Limb (tissue), 2 donors: ENCODE measurements around the gene LZTR1.
"Not testable (repeated sequence)": the region's sequence is repeated elsewhere in the genome, so short reads cannot be mapped to it uniquely, and the experiment has no call there.

Experiments used
- DNase-seq, 2 donors: peaks; one replicate each; pipeline ENCODE4 v3.0.0-alpha.2; 2016; ENCODE audit errors: extremely low spot score in 2 of 2

LZTR1 gene

DNA sequence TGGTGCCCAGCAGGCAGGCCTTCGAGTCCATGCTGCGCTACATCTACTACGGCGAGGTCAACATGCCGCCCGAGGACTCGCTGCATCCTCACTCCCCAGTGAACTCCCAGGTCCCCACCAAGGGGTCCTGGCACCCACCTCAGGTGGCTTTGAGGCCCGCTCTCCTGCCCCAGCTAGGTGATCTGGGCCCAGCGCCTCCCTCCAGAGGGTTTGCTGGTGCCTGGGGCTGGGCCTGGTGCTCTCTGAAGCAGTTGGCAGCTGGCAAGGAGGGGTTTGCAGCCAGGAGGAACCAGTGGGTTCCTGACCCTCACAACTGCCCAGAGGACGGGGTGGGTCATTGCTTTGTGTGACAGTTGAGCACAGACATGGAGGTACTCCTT is 13.9 kb downstream of the LZTR1 start:
- DNase-seq = no peak

DNA sequence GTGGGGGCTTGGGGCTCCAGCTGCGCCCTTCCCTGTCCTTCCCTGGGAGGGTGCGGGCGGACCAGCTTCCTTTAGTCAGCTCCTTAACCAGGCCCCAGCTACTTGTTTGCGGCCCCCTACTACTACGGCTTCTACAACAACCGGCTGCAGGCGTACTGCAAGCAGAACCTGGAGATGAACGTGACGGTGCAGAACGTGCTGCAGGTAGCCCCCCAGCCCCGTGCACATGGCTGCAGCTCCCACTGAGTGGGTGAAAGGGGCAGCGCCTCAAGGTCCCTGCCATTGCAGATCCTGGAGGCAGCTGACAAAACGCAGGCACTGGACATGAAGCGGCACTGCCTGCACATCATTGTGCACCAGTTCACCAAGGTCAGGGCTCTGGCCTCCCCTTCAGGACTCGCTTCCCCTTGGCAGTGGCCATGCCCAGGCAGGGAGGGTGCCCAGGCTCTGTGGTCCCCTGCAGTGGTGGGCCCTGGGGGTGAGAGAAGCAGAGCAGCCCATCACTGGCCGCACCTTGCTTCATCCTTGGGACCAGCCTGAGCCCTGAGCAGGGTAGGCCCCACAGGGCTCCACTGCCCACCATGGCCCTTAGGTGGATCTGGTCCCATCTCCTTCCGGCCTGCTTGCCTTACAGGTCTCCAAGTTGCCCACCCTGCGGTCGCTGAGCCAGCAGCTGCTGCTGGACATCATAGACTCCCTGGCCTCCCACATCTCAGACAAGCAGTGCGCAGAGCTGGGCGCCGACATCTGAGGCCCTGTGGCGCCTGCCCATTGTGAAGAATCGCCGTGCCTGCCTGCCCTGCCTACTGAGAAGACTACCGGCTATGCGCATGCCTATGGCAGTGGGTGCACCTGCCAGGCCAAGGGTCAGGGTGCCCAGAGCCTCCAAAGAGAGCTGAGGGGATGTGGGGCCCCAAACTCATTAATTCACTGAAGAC is 14.8 kb downstream of the LZTR1 start:
- DNase-seq = no peak

DNA sequence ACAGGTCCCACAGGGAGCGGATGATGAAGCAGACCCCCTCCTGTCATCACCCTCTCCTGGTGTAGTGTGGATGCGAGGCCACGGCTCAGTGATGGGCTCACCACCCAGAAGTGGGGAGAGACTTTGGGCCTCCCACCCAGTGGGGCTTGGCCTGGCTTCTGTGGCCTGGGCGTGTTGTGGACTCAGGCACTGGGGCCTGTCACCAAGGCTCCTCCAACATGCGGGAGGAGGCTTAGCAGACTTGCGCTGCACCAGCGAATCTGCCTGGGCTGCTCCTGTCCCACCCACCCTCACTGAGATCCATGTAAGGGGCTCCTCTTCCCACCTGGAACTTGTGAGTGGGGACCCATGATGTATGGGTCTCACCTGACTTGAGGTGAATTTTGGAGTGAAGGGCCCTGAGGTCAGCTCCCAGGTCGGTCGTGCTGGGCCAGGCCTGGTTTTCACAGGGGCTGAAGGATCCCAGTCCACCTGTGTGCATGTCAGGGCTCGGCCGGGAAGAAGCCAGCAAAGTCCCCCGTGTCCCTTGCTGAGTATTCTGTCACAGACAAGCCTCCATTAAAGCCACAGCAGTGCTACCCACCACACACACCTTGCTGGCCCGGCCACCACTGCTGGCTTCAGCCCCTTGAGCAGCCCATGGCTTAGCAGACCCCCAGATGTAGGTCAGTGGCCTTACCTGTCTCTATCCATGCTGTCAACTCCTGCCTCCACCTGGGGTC is 15.6 kb downstream of the LZTR1 start:
- no peak for DNase-seq

DNA sequence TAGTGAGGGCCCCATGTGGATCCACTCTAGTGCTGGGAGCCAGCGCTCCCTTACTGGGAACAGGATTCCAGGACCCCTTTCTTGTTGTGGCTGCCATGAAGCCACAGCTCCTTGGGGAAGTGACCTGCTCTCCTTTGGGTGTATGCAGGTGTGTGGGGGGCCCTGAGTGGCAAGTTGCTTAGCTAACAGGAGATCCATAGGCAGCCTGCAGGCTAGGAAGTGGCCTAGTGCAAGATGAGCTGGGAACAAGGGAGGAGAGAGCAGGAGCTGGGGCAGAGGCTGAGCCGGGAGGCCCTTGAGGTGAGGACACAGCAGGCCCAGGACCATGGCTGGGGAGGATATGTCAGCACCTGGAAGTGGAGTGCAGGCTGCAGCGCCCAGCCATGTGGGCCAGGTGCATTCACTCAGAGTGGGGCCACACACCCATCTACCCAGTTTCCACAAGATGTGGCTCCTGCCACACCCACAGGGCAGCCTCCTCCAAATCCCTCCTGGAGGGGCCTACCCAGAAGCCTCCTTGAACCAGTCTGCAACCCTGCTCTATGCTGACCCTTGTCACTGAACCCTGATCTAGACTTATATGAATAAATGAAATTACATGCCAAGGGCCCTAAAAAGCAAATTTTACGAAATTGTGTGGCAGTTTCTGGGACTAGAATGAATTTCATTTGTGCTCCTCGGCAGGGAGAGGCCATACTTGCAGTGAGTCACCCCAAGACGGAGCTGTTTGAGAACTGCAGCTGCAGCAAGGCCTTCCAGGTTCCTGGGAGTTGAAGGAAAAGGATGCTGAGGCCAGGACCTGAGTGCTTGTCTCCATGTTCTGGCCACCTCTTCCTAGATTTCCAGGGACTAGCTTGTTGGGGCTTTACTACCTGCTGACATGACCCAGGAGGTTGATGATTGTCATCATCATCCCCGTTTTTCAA is 16.6 kb downstream of the LZTR1 start:
- DNase-seq = no peak

DNA sequence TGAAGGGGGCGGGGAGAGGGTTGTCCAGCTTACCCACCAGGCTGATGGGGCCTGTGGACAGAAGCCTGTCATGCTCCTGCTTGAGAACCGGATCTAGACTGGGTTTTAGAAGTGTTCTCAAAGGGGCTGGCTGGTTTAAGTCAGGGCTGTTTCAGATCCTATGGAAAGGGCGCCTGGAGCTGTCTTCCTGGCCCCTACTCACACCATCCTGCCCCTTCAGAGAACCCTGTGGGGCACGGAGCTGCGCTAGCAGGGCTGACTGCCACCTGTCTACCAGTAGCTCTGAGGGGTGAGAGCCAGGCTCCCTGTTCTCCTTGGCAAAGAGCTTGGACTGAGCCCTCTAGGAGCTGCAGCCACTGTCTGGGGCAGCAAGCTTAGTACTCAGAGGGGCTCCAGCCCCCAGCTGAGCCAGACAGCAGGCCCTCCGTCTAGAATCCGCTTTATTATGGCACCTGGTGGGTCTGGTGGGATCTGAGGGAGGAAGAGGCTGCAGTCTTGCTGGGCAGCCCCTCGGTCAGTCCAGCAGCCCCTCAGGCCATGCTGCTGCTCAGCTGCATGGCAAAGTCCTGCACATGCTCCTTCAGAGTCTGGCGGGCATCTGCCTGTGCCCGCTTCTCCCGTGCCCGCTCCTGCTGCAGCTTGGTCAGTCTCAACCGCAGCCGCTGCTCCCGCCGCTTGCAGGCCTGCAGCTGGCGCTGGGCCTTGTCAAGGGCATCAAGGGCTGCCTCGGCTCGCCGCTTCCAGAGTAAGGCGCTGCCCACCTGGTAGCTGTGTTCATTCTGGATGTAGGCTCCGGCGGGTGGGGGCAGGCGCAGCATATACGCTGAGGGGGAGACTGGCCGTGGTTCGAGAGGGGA is 17.5 kb downstream of the LZTR1 start:
- no peak for DNase-seq

DNA sequence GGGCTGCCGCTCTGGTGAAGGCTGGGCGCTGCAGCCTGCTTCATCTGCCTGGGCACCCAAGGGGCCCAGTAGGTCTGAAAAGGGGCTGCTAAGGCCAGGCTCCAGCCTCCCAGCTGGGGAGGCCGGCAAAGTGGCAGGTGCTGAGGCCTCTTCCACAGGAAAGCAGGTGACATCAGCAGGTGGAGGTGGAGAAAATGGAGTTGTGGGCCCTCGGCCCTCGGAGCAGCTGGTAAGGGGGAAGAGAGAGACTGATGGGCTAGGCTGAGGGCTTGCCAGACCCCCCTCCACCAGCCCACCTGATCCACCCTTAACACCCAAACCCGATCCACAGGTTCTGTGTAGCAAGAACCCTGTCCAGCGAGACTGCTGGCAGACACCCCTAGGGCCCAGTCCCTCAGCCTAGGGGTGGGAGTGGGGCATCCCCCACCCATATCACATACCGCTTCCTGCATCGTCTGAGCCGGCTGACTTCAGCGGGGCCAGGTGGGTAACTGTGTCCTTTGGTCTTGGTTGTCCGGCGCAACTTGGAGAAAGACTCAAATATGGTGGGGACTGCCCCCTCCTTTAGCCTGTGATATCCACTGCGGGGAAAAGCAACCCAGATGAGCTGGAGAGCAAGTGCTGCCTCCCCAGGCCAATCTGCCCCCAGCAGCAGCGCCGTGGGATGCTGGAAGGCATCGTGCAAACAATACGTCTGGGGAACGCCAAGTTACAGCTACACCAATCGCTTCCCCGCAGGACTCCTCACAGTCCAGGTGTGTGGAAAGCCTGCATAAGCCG is 18.3 kb downstream of the LZTR1 start:
- no peak for DNase-seq

DNA sequence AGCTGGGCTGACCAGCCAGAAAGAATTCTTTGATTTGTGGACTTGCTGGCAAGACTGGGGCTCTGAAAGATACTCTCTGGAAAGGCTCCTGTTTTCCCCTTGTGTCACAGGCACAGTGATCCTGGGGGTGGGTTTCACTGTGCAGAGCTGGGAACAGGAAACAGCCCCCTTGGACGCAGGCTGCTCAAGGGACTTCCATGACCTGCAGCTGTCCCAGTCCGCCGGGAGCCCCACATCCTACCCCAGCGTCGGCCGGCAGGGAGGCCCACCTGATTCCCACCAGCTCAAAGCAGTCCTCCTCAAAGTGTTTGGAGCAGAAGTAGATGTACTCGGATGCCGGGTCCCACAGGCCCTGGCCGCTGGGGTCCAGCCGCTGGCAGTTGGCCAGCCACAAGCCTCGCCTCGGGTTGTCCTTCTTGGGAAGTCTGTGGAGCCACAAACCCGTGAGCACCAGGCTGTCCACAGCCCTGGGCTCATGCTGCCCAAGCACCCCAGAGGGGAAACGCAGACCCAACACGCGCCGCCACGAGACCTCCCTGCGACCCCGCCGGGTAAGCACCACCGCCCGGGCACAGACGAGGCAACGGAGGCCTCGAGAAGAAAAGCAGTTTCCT is 19.0 kb downstream of the LZTR1 start:
- no peak for DNase-seq

DNA sequence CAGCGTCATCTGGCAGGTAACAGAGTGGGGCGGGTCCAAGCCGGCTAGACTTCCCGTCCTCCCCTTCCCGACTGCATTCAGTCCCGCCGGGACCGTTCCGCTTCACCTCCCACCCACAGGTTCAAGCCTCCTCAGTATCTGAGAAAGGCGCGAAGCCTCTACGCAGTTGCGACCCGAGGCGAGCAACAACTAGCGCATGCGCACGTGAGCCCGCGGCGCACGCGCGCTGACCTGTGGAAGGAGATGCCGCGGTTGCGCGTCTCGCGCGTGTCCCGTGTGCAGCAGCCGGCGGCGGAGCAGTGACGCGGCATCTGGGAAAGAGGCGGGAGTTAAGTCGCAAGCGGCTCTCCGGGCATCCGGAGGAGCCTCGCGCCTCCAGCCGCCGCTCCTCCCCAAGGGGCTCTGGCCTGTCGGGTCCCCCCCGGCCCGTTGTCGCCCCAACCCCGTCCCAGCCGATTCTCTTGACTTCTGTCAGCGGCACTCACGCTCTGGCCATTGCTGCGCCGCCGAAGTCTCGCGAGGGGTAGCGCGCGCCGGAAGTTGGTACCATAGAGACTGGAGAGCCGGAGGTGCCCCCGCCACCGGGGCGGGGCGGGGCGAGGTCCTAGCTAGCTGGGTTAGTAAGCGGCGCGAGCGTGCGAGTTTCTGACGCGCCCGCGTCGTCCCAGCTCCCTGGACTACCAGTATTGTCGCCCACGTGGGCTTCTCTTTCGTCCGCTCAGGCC is 19.7 kb downstream of the LZTR1 start, which contains the start of gene THAP7:
Gene THAP7, minus strand, starts transcription at position 518 of the 725 bp plus-strand sequence. Its CDS starts 207 bp downstream, at position 311.
- peak; percentile 94 to 98 for DNase-seq

DNA sequence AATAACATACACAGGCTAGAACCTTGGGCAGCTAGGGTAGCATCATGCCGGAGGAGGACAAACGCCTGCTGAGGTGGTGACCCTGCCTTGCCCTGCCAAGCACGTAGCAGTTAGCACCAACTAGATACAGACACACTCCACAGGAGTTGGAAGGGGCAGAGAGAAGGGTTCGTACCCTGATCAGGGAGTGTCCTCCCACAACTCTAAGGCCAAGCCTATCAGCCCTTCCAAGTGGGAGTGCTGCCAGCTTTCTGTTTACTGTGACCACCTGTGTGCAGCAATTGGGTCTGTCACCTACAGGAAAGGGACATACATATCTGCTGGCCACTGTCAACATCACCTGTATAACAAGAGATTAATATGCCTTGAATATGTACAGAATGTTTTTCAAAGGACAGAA is 21.7 kb downstream of the LZTR1 start:
- DNase-seq = no peak

DNA sequence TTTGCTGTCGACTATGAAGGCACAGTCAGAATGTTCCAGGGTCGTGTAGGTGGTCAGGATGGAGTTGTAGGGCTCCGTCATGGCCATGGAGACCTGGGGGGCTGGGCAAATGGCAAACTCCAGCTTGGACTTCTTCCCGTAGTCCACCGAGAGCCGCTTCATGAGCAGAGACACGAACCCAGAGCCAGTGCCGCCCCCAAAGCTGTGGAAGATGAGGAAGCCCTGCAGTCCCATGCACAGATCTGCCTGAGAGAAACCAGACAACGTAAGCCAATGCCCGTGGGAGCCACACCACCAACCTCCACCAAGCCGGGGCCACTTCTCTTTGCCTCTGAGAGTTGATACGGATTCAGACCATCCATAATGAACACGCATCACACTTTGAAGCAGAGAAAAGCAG is 27.1 kb downstream of the LZTR1 start:
- DNase-seq = not testable (repeated sequence)

DNA sequence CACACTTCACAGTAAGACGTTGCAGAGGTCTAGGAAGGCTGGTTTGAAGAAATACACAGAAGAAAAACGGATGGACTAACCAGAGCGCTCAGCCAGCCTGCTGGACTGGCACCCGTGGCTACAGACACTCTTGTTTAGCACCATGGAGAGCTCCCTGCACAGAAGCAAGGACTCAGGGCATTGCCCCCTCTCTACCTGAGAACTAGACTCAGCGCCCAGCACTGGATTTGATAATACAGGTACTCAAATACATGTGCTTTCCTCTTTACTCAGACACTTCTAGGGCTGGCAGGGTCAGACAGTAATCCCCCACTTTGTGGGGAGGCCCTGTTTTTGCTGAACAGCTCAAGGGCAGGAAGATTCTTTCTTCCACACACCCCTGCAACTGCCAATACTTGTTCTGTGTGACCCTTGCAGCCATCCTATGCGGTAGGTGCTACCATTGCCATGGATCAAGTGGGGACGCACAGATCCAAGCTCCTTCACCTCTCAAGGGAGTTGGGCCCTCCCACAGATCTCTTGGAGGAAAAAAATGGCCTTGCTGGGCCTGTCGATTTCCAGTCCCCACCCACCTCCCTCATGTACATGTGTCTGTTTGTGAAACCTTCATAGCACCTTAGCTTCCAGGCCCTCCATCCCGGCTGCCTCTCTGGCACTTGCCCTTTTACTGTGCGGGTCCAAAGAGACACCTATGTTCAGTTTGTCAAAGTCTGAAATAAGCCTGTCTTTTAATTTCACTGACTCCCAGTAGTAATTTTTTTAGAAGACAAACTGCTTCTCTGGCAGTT is 27.7 kb downstream of the LZTR1 start:
- DNase-seq = peak; percentile 25 to 63

DNA sequence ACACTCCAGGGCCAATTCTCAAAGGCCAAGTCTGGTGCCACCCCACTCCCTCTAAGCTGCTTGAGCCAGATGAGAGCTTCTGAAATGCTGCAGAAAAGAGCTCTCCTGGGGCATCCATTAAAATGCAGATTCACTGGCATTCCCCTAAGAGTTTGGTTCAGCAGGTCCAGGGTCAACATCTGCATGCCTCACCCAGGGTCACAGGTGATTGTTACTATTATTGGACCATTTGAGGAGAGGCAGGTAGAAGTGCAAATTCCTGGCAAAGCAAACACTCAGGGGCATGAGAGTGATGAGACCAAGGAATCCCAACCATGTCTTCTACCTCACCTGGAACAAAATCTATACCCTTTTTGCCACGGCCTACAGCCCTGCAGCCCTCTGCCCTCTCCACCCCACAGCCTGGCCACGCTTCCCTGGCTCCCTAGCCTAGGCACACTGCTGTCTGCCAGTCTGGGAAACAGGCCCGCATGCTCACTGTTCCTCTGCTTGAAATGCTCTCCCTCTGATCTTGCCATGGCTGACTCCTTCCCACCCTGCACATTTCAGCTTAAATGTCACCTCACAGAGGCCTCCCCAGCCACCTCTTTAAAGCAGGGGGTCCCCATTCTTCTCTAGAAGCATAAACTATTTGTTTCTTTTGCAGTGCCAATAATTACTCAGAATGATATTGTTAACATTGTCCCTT is 28.5 kb downstream of the LZTR1 start:
- DNase-seq = no peak

DNA sequence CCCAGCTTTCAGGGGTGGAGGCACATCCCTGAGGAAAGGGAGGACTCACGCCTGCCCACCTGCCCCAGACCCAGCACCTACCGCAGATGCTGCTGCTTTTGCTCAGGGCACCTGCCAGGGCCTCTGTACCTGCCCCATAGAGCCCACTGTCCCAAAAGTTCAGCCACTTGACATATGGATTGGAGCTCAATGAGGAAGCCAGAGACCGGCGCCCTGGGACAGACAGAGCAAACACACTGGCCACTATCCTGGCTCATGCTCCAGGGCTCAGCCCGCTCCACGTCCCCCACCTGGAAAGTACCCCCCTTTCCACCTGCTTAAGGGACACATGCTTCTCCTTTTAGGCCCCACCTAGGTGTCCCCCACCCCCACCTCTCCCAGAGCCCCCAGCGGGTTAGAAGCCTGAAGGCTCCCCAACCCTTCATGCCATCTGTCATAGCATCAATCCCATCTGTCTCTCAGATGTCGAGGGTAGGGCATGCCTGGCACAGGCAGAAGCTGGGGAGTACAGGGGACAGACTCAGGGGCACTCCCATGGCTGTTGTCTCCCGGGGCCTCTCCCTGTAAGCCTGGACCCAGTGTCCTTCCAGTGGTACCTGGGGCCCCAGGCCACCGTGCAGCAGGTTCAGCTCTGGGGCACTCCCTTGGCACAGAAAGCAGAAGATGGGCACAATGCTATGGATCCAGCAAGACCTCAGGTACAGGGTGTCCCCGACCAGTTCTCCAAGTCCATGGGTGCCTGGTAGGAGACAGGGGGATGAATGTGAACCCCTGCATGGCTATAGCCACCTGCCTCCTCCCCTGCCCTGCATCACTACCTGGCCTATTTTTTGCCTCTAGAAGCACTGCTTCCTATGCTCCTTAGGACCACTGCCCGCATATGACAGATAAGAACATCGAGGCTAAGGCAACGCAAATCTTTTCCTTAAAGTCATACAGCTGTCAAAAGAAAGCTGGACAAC is 30.6 kb downstream of the LZTR1 start:
- DNase-seq = no peak

DNA sequence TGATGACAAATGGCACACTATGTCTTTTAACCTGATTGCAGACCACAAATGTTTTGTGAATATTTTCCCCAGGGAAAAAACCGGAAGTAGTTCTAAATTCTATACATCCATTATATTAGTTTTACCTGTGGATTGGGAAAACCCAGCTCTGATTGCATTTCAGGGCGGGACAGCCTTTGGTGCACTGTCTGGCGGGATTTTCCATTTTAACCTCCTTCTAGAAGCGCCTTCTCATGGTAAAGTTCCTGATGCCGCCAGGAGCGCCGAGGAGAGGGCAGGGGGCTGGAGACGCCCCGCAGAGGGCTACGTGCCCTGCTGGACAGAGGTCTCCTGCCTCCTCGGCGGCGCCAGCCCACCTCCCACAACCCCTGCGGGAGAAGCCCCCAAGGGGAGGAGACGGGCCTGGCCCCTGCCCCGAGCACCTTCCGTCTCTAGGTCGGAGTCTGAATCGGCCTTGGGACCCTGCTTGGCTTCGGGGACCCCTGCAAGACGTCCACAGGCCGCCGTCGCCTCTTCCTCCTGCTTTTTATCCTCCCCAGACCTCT is 31.6 kb downstream of the LZTR1 start:
- no peak for DNase-seq

DNA sequence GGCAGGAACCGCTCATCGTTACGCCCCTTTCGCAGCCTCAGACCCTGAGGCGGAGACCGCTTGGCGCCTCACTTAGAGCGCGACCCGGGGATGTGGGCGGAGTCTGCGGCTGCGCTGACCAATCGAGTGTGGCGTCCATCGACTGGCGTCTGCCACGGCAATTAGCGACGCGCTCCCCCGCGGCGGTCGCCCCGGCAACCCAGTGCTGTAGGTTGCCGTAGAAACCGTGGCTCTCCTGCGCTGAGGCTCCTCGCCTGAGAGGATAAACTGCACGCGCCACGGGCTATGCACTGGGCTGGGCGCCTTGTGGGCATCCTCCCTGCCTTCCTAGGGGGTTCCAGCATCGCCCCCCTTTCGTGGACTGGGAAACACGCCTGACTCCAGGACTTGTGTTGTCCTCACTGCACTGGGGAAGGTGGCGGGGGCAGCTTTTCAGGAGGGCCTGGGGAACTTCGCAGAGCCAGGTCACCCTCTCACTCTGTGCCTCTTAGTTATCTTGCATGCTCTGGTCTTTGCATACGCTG is 32.2 kb downstream of the LZTR1 start:
- DNase-seq = peak; percentile 90 to 92
